DMS 273 (cell line): ENCODE results near the gene RTEL1.

ENCODE experiments used
- DNase-seq: peaks from one replicate; lab custom pipeline; 2025; ENCODE audit not compliant: unreplicated experiment; lab: John Stamatoyannopoulos, UW

Gene RTEL1

GRCh38 chr20:63699466-63700198 is 41.5 kb downstream of the RTEL1 start:
- no peak for DNase-seq

GRCh38 chr20:63700199-63701050 is 42.3 kb downstream of the RTEL1 start:
- no peak for DNase-seq

GRCh38 chr20:63701051-63701328 is 42.9 kb downstream of the RTEL1 start:
- no peak for DNase-seq

- no peak for DNase-seq
Measured at GRCh38 chr20:63701329-63702035, 43.4 kb downstream of the RTEL1 start.

- no peak for DNase-seq
Measured at GRCh38 chr20:63702036-63702665, 44.0 kb downstream of the RTEL1 start.

- DNase-seq: no peak
Measured at GRCh38 chr20:63702751-63703470, 44.8 kb downstream of the RTEL1 start.

GRCh38 chr20:63703471-63703975 is 45.4 kb downstream of the RTEL1 start:
- DNase-seq: no peak

- no peak for DNase-seq
Measured at GRCh38 chr20:63703976-63704748, 46.0 kb downstream of the RTEL1 start.

GRCh38 chr20:63704749-63705117 is 46.6 kb downstream of the RTEL1 start:
- DNase-seq: no peak

- DNase-seq: no peak
Measured at GRCh38 chr20:63705232-63706026, 47.3 kb downstream of the RTEL1 start.

- DNase-seq: no peak
Measured at GRCh38 chr20:63706027-63706695, 48.0 kb downstream of the RTEL1 start.

GRCh38 chr20:63706852-63707557 is 48.9 kb downstream of the RTEL1 start:
- DNase-seq: peak; percentile 80

GRCh38 chr20:63707558-63708300 is 49.6 kb downstream of the RTEL1 start, which contains the start of the genes ARFRP1 and ZGPAT:
Gene ARFRP1, minus strand, starts transcription at chr20:63707976. Its CDS starts 885 bp downstream, at chr20:63707091.
Gene ZGPAT, plus strand, starts transcription at chr20:63708039. Its CDS starts 542 bp downstream, at chr20:63708581.
- peak; percentile 92 for DNase-seq

- DNase-seq: peak; percentile 59
Measured at GRCh38 chr20:63708301-63709148, 50.4 kb downstream of the RTEL1 start.

GRCh38 chr20:63709149-63709527 is 51.0 kb downstream of the RTEL1 start:
- no peak for DNase-seq

- no peak for DNase-seq
Measured at GRCh38 chr20:63711085-63711645, 53.1 kb downstream of the RTEL1 start.
